Muscle of back (tissue), 11 donors: ENCODE data around the gene SARS2. TPM values are rescaled to one million over a fixed set of nuclear protein-coding genes. Genes with fewer than 3 reads are reported as not detected.
A peak's percentile ranks its signal among the peaks of the same experiment; 100 is the strongest.

Experiments
- DNase-seq, 3 donors: peaks; one replicate each; pipeline versions ENCODE4 v3.0.0 to v3.0.0-alpha.2; 2013
- polyA plus RNA-seq, 10 donors: library from polyadenylated mRNA; unstranded; fragments of 120-200 nt; gene quantifications; one replicate each; pipeline ENCODE4 v1.2.1, GENCODE V29; 2013; ENCODE audit not compliant: insufficient read length in 10 of 10

Gene SARS2
- polyA plus RNA-seq, 10 donors = 19.6 to 35.4 (median 23.6) TPM

DNA sequence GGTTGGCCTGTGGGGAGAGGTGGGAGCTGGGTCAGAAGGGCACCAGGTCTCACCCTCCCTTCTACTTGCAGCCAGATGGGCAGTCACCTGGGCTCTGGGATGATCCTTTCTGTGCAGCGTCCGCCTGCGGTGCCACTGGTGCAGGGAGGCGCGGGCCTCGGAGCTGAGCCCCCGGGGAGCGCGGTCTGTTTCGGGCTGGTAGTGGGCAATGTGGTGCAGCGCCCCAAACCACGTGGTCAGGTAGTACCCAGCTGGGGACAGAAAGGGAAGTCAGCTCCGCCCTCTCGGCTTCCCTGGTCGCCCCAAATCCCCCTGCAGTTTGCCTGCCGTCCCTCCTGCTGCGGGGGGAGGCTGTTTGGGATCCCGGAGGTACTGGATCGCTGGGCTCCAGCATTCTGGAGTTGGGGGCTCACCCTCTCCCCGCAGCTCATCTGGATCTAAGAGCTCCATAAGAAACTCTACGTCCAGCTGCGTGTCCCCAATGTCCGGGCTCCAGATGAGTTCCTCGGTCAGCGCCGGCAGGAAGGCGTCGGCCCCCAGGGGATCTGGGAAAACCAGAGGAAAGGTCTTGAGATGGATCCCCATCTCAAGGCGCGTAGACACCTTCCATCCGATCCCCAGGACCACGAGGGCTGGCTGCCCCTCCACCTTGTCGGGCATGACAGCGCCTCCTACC lies 61.3 kb downstream of the SARS2 start:
- DNase-seq = no peak

GRCh38 chr19:38868551-38868950 lies 62.0 kb downstream of the SARS2 start:
- DNase-seq = no peak

DNA sequence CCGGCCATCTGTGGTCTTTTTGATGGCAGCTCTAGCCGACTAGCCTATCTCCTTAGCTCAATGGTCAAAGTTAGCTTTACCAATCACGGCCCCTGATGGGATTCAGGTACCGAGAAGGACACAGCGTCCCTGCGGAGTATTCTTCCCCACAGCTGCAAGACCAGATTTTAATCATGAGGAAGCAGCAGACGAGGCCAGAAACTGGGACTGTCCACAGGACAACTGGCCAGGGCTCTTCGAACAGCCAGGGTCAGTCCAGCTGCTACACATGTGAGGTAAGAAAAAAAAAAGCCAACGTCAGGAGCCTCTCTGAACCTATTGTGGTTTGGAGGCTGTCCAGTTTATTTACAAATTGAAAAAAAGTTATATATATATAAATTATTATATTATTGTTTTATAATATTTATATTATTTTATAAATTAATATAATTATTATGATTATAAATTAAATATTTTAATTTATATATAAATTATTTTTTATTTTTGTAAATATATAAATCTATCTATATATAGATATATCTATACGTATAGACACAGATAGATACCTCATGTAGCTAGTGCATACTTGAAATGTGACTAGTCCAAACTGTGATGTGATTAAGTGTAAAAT lies 63.3 kb downstream of the SARS2 start:
- DNase-seq = peak in 1 of 3 donors; percentile 48

Other genes with a start within 250 kb of the SARS2 start
- 1 to 10 TPM in 4 of 10 donors, under 1 TPM in 6; 0.71 to 2.2 (median 0.94) TPM for gene CAPN12, start 186.3 kb downstream of the SARS2 start, polyA plus RNA-seq
- 10 to 100 TPM in 1 of 10 donors, 1 to 10 TPM in 1, under 1 TPM in 6, not detected in 2; 0.49 to 35.7 (median 0.60) TPM for gene LGALS7, start 157.2 kb downstream of the SARS2 start, polyA plus RNA-seq
- gene LGALS7B, start 141.6 kb downstream of the SARS2 start, polyA plus RNA-seq = 10 to 100 TPM in 2 of 10 donors, 1 to 10 TPM in 2, under 1 TPM in 4, not detected in 2; 0.46 to 90.7 (median 1.1) TPM
- 1 to 10 TPM in 4 of 10 donors, under 1 TPM in 6; 0.45 to 2.7 (median 0.90) TPM for gene LGALS4, start 117.8 kb downstream of the SARS2 start, polyA plus RNA-seq
- 100 to 1,000 TPM in 8 of 10 donors, 10 to 100 TPM in 2; 90.8 to 164 (median 109) TPM for gene ECH1, start 99.0 kb downstream of the SARS2 start, polyA plus RNA-seq
- 100 to 1,000 TPM; 240 to 346 (median 278) TPM for gene HNRNPL, start 80.8 kb downstream of the SARS2 start, polyA plus RNA-seq
- 10 to 100 TPM in 5 of 10 donors, 1 to 10 TPM in 5; 7.3 to 12.5 (median 9.9) TPM for gene RINL, start 52.5 kb downstream of the SARS2 start, polyA plus RNA-seq
- gene SIRT2, start 31.1 kb downstream of the SARS2 start, polyA plus RNA-seq = 100 to 1,000 TPM in 5 of 10 donors, 10 to 100 TPM in 5; 80.9 to 129 (median 97.4) TPM
- 10 to 100 TPM in 1 of 10 donors, 1 to 10 TPM in 9; 6.9 to 10.0 (median 8.5) TPM for gene NFKBIB, start 30.8 kb downstream of the SARS2 start, polyA plus RNA-seq
- gene CCER2, start 18.6 kb downstream of the SARS2 start, polyA plus RNA-seq = 10 to 100 TPM in 1 of 10 donors, 1 to 10 TPM in 9; 3.6 to 10.0 (median 6.2) TPM
- 10 to 100 TPM; 11.3 to 23.2 (median 17.0) TPM for gene MRPS12, start 181 bp upstream of the SARS2 start, polyA plus RNA-seq
- 10 to 100 TPM; 20.9 to 32.8 (median 24.7) TPM for gene FBXO17, start 45.0 kb upstream of the SARS2 start, polyA plus RNA-seq
- gene FBXO27, start 101.8 kb upstream of the SARS2 start, polyA plus RNA-seq = 1 to 10 TPM; 1.3 to 4.7 (median 2.3) TPM
- under 1 TPM in 8 of 10 donors, not detected in 2; 0.08 to 0.23 (median 0.13) TPM for gene ACP7, start 153.6 kb upstream of the SARS2 start, polyA plus RNA-seq
- gene PAK4, start 195.0 kb upstream of the SARS2 start, polyA plus RNA-seq = 10 to 100 TPM; 13.0 to 22.3 (median 16.8) TPM